AML-193 (cell line): ENCODE measurements around the gene SGO2.
"Not testable (repeated sequence)": the region's sequence is repeated elsewhere in the genome, so short reads cannot be mapped to it uniquely, and the experiment has no call there.

Experiments
- DNase-seq, 2 experiments: peaks; one replicate each; lab custom pipeline; 2025; lab: John Stamatoyannopoulos, UW

The SGO2 gene

GRCh38 chr2:200515155-200515554, 10.9 kb upstream of the SGO2 start:
- no peak for DNase-seq

GRCh38 chr2:200523158-200523557, 2.8 kb upstream of the SGO2 start:
- DNase-seq: no peak

- DNase-seq: no peak
Observed at GRCh38 chr2:200523604-200524003, 2.4 kb upstream of the SGO2 start.

- no peak for DNase-seq
Observed at GRCh38 chr2:200525066-200525465, 941 bp upstream of the SGO2 start.

GRCh38 chr2:200525551-200525881, 491 bp upstream of the SGO2 start:
- no peak for DNase-seq

- DNase-seq: no peak
Observed at GRCh38 chr2:200528228-200528627, 2.2 kb downstream of the SGO2 start.

- no peak for DNase-seq
Observed at GRCh38 chr2:200533754-200534153, 7.7 kb downstream of the SGO2 start.

- no peak for DNase-seq
Observed at GRCh38 chr2:200534572-200534971, 8.6 kb downstream of the SGO2 start.

- no peak for DNase-seq
Observed at GRCh38 chr2:200538139-200538538, 12.1 kb downstream of the SGO2 start.

GRCh38 chr2:200540793-200541192, 14.8 kb downstream of the SGO2 start:
- no peak for DNase-seq

- not testable (repeated sequence) for DNase-seq
Observed at GRCh38 chr2:200566596-200566995, 40.6 kb downstream of the SGO2 start.

GRCh38 chr2:200567932-200568331, 41.9 kb downstream of the SGO2 start:
- DNase-seq: no peak

- peak; percentile 28 to 46 for DNase-seq
Observed at GRCh38 chr2:200575957-200576356, 50.0 kb downstream of the SGO2 start.

GRCh38 chr2:200577027-200577426, 51.0 kb downstream of the SGO2 start:
- peak in 1 of 2 experiments; percentile 2 for DNase-seq

GRCh38 chr2:200578778-200579177, 52.8 kb downstream of the SGO2 start:
- peak; percentile 39 to 46 for DNase-seq

GRCh38 chr2:200584639-200585038, 58.6 kb downstream of the SGO2 start:
- no peak for DNase-seq

GRCh38 chr2:200585340-200585729, 59.3 kb downstream of the SGO2 start:
- DNase-seq: no peak

- no peak for DNase-seq
Observed at GRCh38 chr2:200585730-200586643, 60.0 kb downstream of the SGO2 start, which contains the start of gene AOX1. Gene AOX1 (plus strand): TSS chr2:200586014. CDS start chr2:200586109, 95 bp downstream.

GRCh38 chr2:200586644-200586975, 60.6 kb downstream of the SGO2 start:
- DNase-seq: no peak

GRCh38 chr2:200587007-200587616, 61.1 kb downstream of the SGO2 start:
- DNase-seq: no peak

- DNase-seq: no peak
Observed at GRCh38 chr2:200588076-200588678, 62.2 kb downstream of the SGO2 start.

- DNase-seq: no peak
Observed at GRCh38 chr2:200590090-200590489, 64.1 kb downstream of the SGO2 start.

GRCh38 chr2:200591308-200591707, 65.3 kb downstream of the SGO2 start:
- DNase-seq: no peak
